ENCODE data around the gene MTHFD2. TPM values are rescaled to one million over a fixed set of nuclear protein-coding genes. Genes with fewer than 3 reads are reported as not detected.

The MTHFD2 gene
- polyA plus RNA-seq, 1 of the 3 experiments (the other 2 are of a cell fraction): 68.6 TPM

DNA sequence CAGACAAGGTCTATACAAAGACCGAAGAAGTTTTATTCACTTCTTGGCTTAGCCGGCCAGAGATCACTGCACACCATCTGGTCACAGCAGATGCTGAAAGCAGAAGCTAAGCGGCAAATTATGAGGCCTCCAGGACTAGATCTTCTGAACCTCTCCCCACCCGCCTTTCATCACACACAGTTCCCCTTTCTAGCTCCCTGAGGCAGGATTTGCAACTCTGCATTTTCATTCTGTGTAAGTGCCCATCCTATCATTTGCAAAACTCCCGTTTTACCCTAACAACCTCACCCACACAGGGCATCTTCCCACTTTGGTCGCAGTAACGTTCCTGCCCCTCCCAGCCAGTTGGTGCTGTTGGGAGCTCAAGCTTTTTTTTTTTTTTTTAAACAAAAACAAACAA, 16.7 kb upstream of the MTHFD2 start:
- H3K4me3 ChIP-seq (ENCODE audit: low read depth in 2 of 2, low read length in 1 of 2): no peak overlapping the region
- peaks cover 4 to 6% of the 10 kb centered on the region in 2 experiments; a peak in 2 of 4 replicates for H3K4me1 ChIP-seq (ENCODE audit: control insufficient read depth in 1 of 2, insufficient read depth in 2 of 2, low read depth in 1 of 2, low read length in 1 of 2)
- 50% methylated on average over 7 of the region's 7 CpGs for WGBS (ENCODE audit: low lambda C conversion rate)
- no peak overlapping the region for H3K4me2 ChIP-seq
- TF ChIP-seq, protein P1, sequence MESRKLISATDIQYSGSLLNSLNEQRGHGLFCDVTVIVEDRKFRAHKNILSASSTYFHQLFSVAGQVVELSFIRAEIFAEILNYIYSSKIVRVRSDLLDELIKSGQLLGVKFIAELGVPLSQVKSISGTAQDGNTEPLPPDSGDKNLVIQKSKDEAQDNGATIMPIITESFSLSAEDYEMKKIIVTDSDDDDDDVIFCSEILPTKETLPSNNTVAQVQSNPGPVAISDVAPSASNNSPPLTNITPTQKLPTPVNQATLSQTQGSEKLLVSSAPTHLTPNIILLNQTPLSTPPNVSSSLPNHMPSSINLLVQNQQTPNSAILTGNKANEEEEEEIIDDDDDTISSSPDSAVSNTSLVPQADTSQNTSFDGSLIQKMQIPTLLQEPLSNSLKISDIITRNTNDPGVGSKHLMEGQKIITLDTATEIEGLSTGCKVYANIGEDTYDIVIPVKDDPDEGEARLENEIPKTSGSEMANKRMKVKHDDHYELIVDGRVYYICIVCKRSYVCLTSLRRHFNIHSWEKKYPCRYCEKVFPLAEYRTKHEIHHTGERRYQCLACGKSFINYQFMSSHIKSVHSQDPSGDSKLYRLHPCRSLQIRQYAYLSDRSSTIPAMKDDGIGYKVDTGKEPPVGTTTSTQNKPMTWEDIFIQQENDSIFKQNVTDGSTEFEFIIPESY (IDR thresholded peaks at IDR 0.05; ENCODE audit: borderline replicate concordance, low read depth): no peak
- no peak for TF ChIP-seq SMC3 (IDR thresholded peaks at IDR 0.05; ENCODE audit: low read depth, low read length)
- no peak for TF ChIP-seq FOSL2 (IDR thresholded peaks at IDR 0.05; ENCODE audit: borderline replicate concordance, low read depth)
- TF ChIP-seq POLR2AphosphoS5 (IDR thresholded peaks at IDR 0.05; ENCODE audit: low read depth, low read length): no peak
- TF ChIP-seq RXRA (IDR thresholded peaks at IDR 0.05; ENCODE audit: borderline replicate concordance, low read depth): no peak
- TF ChIP-seq CHD2 (IDR thresholded peaks at IDR 0.05; ENCODE audit: low read length, partially characterized antibody): no peak
- TF ChIP-seq, protein P2, sequence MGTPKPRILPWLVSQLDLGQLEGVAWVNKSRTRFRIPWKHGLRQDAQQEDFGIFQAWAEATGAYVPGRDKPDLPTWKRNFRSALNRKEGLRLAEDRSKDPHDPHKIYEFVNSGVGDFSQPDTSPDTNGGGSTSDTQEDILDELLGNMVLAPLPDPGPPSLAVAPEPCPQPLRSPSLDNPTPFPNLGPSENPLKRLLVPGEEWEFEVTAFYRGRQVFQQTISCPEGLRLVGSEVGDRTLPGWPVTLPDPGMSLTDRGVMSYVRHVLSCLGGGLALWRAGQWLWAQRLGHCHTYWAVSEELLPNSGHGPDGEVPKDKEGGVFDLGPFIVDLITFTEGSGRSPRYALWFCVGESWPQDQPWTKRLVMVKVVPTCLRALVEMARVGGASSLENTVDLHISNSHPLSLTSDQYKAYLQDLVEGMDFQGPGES (IDR thresholded peaks at IDR 0.05; ENCODE audit: low read depth, low read length): no peak
- TF ChIP-seq, protein P3, sequence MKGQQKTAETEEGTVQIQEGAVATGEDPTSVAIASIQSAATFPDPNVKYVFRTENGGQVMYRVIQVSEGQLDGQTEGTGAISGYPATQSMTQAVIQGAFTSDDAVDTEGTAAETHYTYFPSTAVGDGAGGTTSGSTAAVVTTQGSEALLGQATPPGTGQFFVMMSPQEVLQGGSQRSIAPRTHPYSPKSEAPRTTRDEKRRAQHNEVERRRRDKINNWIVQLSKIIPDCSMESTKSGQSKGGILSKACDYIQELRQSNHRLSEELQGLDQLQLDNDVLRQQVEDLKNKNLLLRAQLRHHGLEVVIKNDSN (IDR thresholded peaks at IDR 0.05; ENCODE audit: borderline replicate concordance, low read depth): no peak
- TF ChIP-seq FOXJ3 (CRISPR knock-in tag; IDR thresholded peaks at IDR 0.05): no peak
- no peak for TF ChIP-seq RCOR1 (IDR thresholded peaks at IDR 0.05; ENCODE audit: low read length)
- TF ChIP-seq ELF1 (IDR thresholded peaks at IDR 0.05): no peak
- TF ChIP-seq, protein P4, sequence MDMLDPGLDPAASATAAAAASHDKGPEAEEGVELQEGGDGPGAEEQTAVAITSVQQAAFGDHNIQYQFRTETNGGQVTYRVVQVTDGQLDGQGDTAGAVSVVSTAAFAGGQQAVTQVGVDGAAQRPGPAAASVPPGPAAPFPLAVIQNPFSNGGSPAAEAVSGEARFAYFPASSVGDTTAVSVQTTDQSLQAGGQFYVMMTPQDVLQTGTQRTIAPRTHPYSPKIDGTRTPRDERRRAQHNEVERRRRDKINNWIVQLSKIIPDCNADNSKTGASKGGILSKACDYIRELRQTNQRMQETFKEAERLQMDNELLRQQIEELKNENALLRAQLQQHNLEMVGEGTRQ (IDR thresholded peaks at IDR 0.05; ENCODE audit: borderline replicate concordance, low read depth, low read length): no peak
- TF ChIP-seq NRF1 (IDR thresholded peaks at IDR 0.05; ENCODE audit: low read depth, low read length): no peak
- no peak overlapping the region; a peak in 1 of 4 replicates for H3K27ac ChIP-seq (ENCODE audit: low read depth in 2 of 2, low read length in 1 of 2)
- no peak overlapping the region for H3K9ac ChIP-seq
- H3K9me3 ChIP-seq: no peaks in the 10 kb centered on the region
- peak; percentile 41 for DNase-seq
- ChIA-PET POLR2A (interaction anchor here (1.2 kb wide), 1 partner anchor 17 kb away, joined by 5 read pairs; the partner anchor contains the start of gene MTHFD2), CTCF (interaction anchor here (1.3 kb wide), 1 partner anchor 17 kb away, joined by 5 read pairs; the partner anchor contains the start of gene MTHFD2)
- H3F3A ChIP-seq (replicated peaks; ENCODE audit: insufficient read depth): peaks cover 24% of the 10 kb centered on the region
- H2AFZ ChIP-seq (ENCODE audit: low read depth): peak overlapping the region; percentile 70; the same call in 1 of the 2 replicates
- H3K36me3 ChIP-seq (replicated peaks in 1 of 2; ENCODE audit: control insufficient read depth in 1 of 2, insufficient read depth in 2 of 2, low read length in 1 of 2): peaks cover 0 to 3% of the 10 kb centered on the region in 2 experiments
- H3K79me2 ChIP-seq (ENCODE audit: insufficient read depth): peaks cover 18% of the 10 kb centered on the region
- peaks cover 14% of the 10 kb centered on the region for H4K20me1 ChIP-seq (ENCODE audit: insufficient read depth)
- H3K9me2 ChIP-seq: no peaks in the 10 kb centered on the region
- no peaks in the 10 kb centered on the region for H3K27me3 ChIP-seq (ENCODE audit: insufficient read depth)
